Mesendoderm (in vitro differentiated cells): Measurements from ENCODE around the gene UNC45B.

Experiments used
- DNase-seq: peaks from one replicate; pipeline ENCODE4 v3.0.0; 2013
- H2AK5ac ChIP-seq: 2 replicates; pipeline ENCODE4 v1.6.1; 2013; ENCODE audit warnings: low read length, inconsistent platforms
- H2BK120ac ChIP-seq: 2 replicates; pipeline ENCODE4 v1.6.1; 2013; ENCODE audit warnings: low read depth, mild to moderate bottlenecking, low read length, moderate library complexity, mixed read lengths
- H2BK15ac ChIP-seq: replicated peaks from 2 replicates; pipeline ENCODE4 v1.6.1; 2013; ENCODE audit warnings: low read depth, mild to moderate bottlenecking, moderate library complexity
- H2BK5ac ChIP-seq: 2 replicates; pipeline ENCODE4 v1.6.1; 2013; ENCODE audit warnings: low read length, inconsistent platforms
- H3K18ac ChIP-seq: 2 replicates; pipeline ENCODE4 v1.6.1; 2013; ENCODE audit warnings: mild to moderate bottlenecking, low read length, mixed read lengths
- H3K23ac ChIP-seq: one replicate; pipeline ENCODE4 v1.6.1; 2013; ENCODE audit warnings: low read length
- H3K27ac ChIP-seq: 2 replicates; pipeline ENCODE4 v1.5.1; 2013; ENCODE audit warnings: low read depth, mild to moderate bottlenecking, inconsistent platforms, low read length, moderate library complexity
- H3K27me3 ChIP-seq: 2 replicates; pipeline ENCODE4 v1.6.1; 2013; ENCODE audit warnings: low read length, control low read depth, mild to moderate bottlenecking, inconsistent platforms; ENCODE audit not compliant: insufficient read depth, poor library complexity
- H3K36me3 ChIP-seq: 2 replicates; pipeline ENCODE4 v1.6.1; 2013; ENCODE audit warnings: low read length, inconsistent platforms; ENCODE audit not compliant: control insufficient read depth, insufficient read depth
- H3K4ac ChIP-seq: one replicate; pipeline ENCODE4 v1.6.1; 2013; ENCODE audit warnings: low read depth, mild to moderate bottlenecking, low read length, moderate library complexity
- H3K4me1 ChIP-seq: 2 replicates; pipeline ENCODE4 v1.6.1; 2013; ENCODE audit warnings: low read depth, low read length, inconsistent platforms; ENCODE audit not compliant: control insufficient read depth
- H3K4me2 ChIP-seq: 2 replicates; pipeline ENCODE4 v1.6.1; 2013; ENCODE audit warnings: low read length
- H3K4me3 ChIP-seq: 2 replicates; pipeline ENCODE4 v1.5.1; 2013; ENCODE audit warnings: mild to moderate bottlenecking, low read length
- H3K56ac ChIP-seq: one replicate; pipeline ENCODE4 v1.6.1; 2013; ENCODE audit warnings: low read length
- H3K79me1 ChIP-seq: 2 replicates; pipeline ENCODE4 v1.6.1; 2013; ENCODE audit warnings: low read length, inconsistent platforms
- H3K79me2 ChIP-seq: 2 replicates; pipeline ENCODE4 v1.6.1; 2013; ENCODE audit warnings: mild to moderate bottlenecking, low read length; ENCODE audit not compliant: control insufficient read depth, insufficient read depth
- H3K9ac ChIP-seq: 2 replicates; pipeline ENCODE4 v1.6.1; 2013; ENCODE audit warnings: low read length, inconsistent platforms
- H4K5ac ChIP-seq: one replicate; pipeline ENCODE4 v1.6.1; 2013; ENCODE audit warnings: low read length
- H4K8ac ChIP-seq: one replicate; pipeline ENCODE4 v1.6.1; 2013; ENCODE audit warnings: low read depth, mild to moderate bottlenecking, control low read depth, low read length, moderate library complexity
- WGBS: extraction: QIAGEN DNeasy Blood & Tissue Kit; methylation state at CpG from one replicate; pipeline ENCODE4 v1.1.7; 2013; ENCODE audit warnings: low lambda C conversion rate, missing lambda C conversion rate; ENCODE audit not compliant: insufficient coverage; ENCODE audit errors: extremely low coverage; 5-methylcytosine and 5-hydroxymethylcytosine counted together

UNC45B gene

DNA sequence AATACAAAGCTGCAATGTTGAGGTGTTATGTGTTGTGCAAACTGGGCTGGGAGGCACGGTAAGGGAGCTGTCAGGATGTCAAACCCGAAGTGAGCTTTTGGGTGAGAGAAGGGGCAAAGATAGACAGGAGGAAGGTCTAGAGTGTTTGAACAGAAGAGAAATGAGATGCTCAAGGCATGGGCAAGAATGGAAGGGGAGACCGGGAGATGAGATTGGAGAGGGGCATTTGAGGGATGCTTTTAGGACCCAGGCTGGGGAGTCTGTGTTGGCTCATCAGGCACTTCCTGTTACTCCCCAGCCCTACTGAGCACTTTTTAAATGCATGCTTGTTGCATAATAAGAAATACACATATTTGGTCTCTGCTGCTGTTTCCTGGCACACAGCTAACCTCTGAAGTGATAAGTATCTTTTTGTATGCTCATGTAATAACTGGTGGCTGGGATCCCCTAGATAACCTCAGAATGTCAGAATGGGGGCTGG lies 13.7 kb downstream of the UNC45B start:
- Histone ChIP-seq H3K4me1 (no peaks in the 10 kb centered on the region), H3K56ac (no peak overlapping the region), H2BK120ac (no peak overlapping the region), H3K4me3 (no peak overlapping the region), H3K4me2 (no peak overlapping the region), H3K79me2 (no peaks in the 10 kb centered on the region), H3K36me3 (no peaks in the 10 kb centered on the region), H3K4ac (no peak overlapping the region), H3K9ac (no peak overlapping the region), H2BK5ac (no peak overlapping the region), H4K5ac (no peak overlapping the region), H4K8ac (no peak overlapping the region), H2BK15ac (no peak overlapping the region), H3K27ac (no peak overlapping the region), H3K27me3 (no peaks in the 10 kb centered on the region), H2AK5ac (no peak overlapping the region), H3K23ac (no peak overlapping the region), H3K18ac (no peak overlapping the region), H3K79me1 (no peaks in the 10 kb centered on the region)
- no CpG with 5 or more reads among the region's 3 CpGs for WGBS
- no peak for DNase-seq

DNA sequence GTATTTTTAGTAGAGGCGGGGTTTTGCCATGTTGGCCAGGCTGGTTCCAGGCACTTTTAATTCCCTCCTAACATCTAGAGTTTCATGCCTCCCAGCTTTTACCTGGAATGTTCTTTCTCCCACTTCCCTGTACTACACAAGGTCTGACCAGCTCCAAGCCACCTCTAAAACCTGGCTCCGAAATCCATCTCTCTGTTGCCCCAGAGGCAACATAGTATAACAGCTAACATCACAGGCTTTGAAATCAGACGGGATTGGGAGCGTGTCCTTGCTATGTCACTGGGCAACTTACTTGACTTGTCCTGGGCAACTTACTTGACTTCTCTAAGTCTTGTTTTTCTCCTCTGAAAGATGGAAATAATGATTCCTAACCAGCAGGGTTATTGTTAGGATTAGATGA lies 15.1 kb downstream of the UNC45B start:
- H3K56ac ChIP-seq, result no peak overlapping the region
- H3K9ac ChIP-seq, result no peak overlapping the region
- no peak overlapping the region for H2BK5ac ChIP-seq
- no peak overlapping the region for H3K27ac ChIP-seq
- WGBS, result no CpG with 5 or more reads among the region's 4 CpGs
- no peak overlapping the region for H4K8ac ChIP-seq
- no peak for DNase-seq
- no peaks in the 10 kb centered on the region for H3K79me1 ChIP-seq
- no peak overlapping the region for H3K23ac ChIP-seq
- no peak overlapping the region for H4K5ac ChIP-seq
- no peaks in the 10 kb centered on the region for H3K27me3 ChIP-seq
- H3K4me3 ChIP-seq, result no peak overlapping the region
- no peaks in the 10 kb centered on the region for H3K79me2 ChIP-seq
- H2AK5ac ChIP-seq, result no peak overlapping the region
- no peak overlapping the region for H2BK15ac ChIP-seq
- no peak overlapping the region for H3K4me2 ChIP-seq
- H2BK120ac ChIP-seq, result no peak overlapping the region
- no peak overlapping the region for H3K18ac ChIP-seq
- H3K36me3 ChIP-seq, result no peaks in the 10 kb centered on the region
- H3K4ac ChIP-seq, result no peak overlapping the region
- no peaks in the 10 kb centered on the region for H3K4me1 ChIP-seq

GRCh38 chr17:35163886-35164285 lies 16.3 kb downstream of the UNC45B start:
- Histone ChIP-seq H3K4me3 (no peak overlapping the region), H3K79me2 (no peaks in the 10 kb centered on the region), H3K18ac (no peak overlapping the region), H2BK5ac (no peak overlapping the region), H3K36me3 (no peaks in the 10 kb centered on the region), H3K27me3 (no peaks in the 10 kb centered on the region), H2BK15ac (no peak overlapping the region), H3K9ac (no peak overlapping the region), H4K5ac (no peak overlapping the region), H2BK120ac (no peak overlapping the region), H3K23ac (no peak overlapping the region), H3K4me2 (no peak overlapping the region), H4K8ac (no peak overlapping the region), H2AK5ac (no peak overlapping the region), H3K56ac (no peak overlapping the region), H3K79me1 (no peaks in the 10 kb centered on the region), H3K4ac (no peak overlapping the region), H3K4me1 (no peaks in the 10 kb centered on the region), H3K27ac (no peak overlapping the region)
- WGBS, result no CpG with 5 or more reads among the region's 7 CpGs
- no peak for DNase-seq

DNA sequence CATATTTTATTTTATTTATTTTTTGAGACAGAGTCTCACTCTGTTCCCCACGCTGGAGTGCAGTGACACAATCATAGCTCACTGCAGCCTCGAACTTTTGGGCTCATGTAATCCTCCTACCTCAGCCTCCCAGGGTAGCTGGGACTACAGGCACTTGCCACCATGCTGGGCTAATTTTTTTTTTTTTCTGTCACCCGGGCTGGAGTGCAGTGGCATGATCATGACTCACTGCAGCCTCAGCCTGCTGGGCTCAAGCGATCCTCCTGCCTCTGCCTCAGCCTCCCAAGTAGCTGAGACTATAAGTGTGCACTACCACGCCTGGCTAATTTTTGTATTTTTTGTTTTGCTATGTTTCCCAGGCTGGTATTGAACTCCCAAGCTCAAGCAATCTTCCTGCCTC lies 17.1 kb downstream of the UNC45B start:
- Histone ChIP-seq H2BK15ac (no peak overlapping the region), H3K27ac (no peak overlapping the region), H3K23ac (no peak overlapping the region), H3K4me3 (no peak overlapping the region), H3K18ac (no peak overlapping the region), H3K4ac (no peak overlapping the region), H3K4me2 (no peak overlapping the region), H3K27me3 (no peaks in the 10 kb centered on the region), H2BK5ac (no peak overlapping the region), H3K4me1 (no peaks in the 10 kb centered on the region), H3K79me1 (no peaks in the 10 kb centered on the region), H2BK120ac (no peak overlapping the region), H4K5ac (no peak overlapping the region), H3K56ac (no peak overlapping the region), H3K79me2 (no peaks in the 10 kb centered on the region), H2AK5ac (no peak overlapping the region), H3K9ac (no peak overlapping the region), H3K36me3 (no peaks in the 10 kb centered on the region), H4K8ac (no peak overlapping the region)
- no CpG with 5 or more reads among the region's 5 CpGs for WGBS
- DNase-seq, result no peak

GRCh38 chr17:35166526-35166925 lies 18.9 kb downstream of the UNC45B start:
- no peak overlapping the region for H3K23ac ChIP-seq
- no peak overlapping the region for H2BK5ac ChIP-seq
- H3K27me3 ChIP-seq, result no peaks in the 10 kb centered on the region
- DNase-seq, result no peak
- H4K5ac ChIP-seq, result no peak overlapping the region
- H3K4me2 ChIP-seq, result no peak overlapping the region
- H3K4ac ChIP-seq, result no peak overlapping the region
- H2BK15ac ChIP-seq, result no peak overlapping the region
- H3K27ac ChIP-seq, result no peak overlapping the region
- H3K18ac ChIP-seq, result no peak overlapping the region
- H3K79me1 ChIP-seq, result no peaks in the 10 kb centered on the region
- no peaks in the 10 kb centered on the region for H3K4me1 ChIP-seq
- no peaks in the 10 kb centered on the region for H3K36me3 ChIP-seq
- no peak overlapping the region for H2BK120ac ChIP-seq
- no peak overlapping the region for H2AK5ac ChIP-seq
- H4K8ac ChIP-seq, result no peak overlapping the region
- no peak overlapping the region for H3K56ac ChIP-seq
- no peaks in the 10 kb centered on the region for H3K79me2 ChIP-seq
- H3K4me3 ChIP-seq, result no peak overlapping the region
- no peak overlapping the region for H3K9ac ChIP-seq
- no CpG with 5 or more reads among the region's 5 CpGs for WGBS

DNA sequence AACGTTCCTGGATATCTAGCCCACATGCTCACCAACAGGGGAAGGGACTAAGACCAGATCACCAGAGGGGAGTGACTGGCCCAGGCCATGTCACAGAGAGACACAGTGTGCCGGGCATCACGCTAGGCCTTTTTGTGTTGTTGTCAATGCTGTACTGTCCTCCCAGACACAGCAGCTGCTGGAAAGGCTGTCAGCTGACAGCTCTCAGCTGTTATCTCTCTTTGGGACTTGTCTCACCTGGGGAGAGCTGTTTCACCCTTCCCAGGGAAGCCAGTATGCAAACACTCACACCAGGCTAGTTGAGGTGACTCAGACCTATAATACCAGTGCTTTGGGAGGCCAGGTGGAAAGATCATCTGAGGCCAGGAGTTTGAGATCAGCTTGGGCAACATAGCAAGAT lies 19.4 kb downstream of the UNC45B start:
- Histone ChIP-seq H3K27ac (no peak overlapping the region), H3K4me1 (no peaks in the 10 kb centered on the region), H3K36me3 (no peaks in the 10 kb centered on the region), H2BK120ac (no peak overlapping the region), H3K4me3 (no peak overlapping the region), H2AK5ac (no peak overlapping the region), H3K4me2 (no peak overlapping the region), H3K4ac (no peak overlapping the region), H2BK5ac (no peak overlapping the region), H2BK15ac (no peak overlapping the region), H3K27me3 (no peaks in the 10 kb centered on the region), H3K23ac (no peak overlapping the region), H3K79me1 (no peaks in the 10 kb centered on the region), H3K79me2 (no peaks in the 10 kb centered on the region), H3K56ac (no peak overlapping the region), H3K18ac (no peak overlapping the region), H4K5ac (no peak overlapping the region), H4K8ac (no peak overlapping the region), H3K9ac (no peak overlapping the region)
- DNase-seq, result no peak
- no CpG with 5 or more reads among the region's 3 CpGs for WGBS
